ENCODE measurements around the gene CLEC18A.

GRCh38 chr16:69922200-69922599 is 28.9 kb upstream of the CLEC18A start:
- TF ChIP-seq EZH2 (IDR thresholded peaks at IDR 0.05; ENCODE audit: borderline replicate concordance, insufficient read depth, low read depth, low read length, poor library complexity, severe bottlenecking) = no peak
- TF ChIP-seq CTCF (IDR thresholded peaks at IDR 0.05) = no peak

Data from B cell (primary cell).